A673 (cell line): ENCODE results near the gene KCTD2.

Source experiments
- CTCF ChIP-seq: fragments of 300-800, 200-600 bp; sonication (generic); conservative IDR thresholded peaks from 2 replicates; pipeline ENCODE4 v1.5.1; 2017; ENCODE audit warnings: low read depth, mild to moderate bottlenecking, antibody characterized with exemption, low read length, moderate library complexity, mixed read lengths
- EZH2 ChIP-seq: fragments of 200-600 bp; sonication (generic); IDR thresholded peaks from 2 replicates; pipeline ENCODE4 v1.6.1; 2017; ENCODE audit warnings: borderline replicate concordance, low read depth, mild to moderate bottlenecking, mixed read lengths, antibody characterized with exemption, low read length; ENCODE audit not compliant: poor library complexity, severe bottlenecking

GRCh38 chr17:75047398-75048098 lies 523 bp downstream of the KCTD2 start:
- no peak for TF ChIP-seq CTCF
- no peak for TF ChIP-seq EZH2
